K562 (cell line): ENCODE results near the gene LZTFL1. TPM values are rescaled to one million over a fixed set of nuclear protein-coding genes. Genes with fewer than 3 reads are reported as not detected.

Experiments
- ATAC-seq: fragments of 200-7000 bp; cut with Tn5 transposase; 3 replicates; pipeline ENCODE4 v1.9.1; 2020; ENCODE audit warnings: moderate library complexity
- BruUV-seq: library from RNA; stranded (reverse); fragments of 400-500 nt; replicated peaks from 2 replicates; lab custom pipeline; 2021; lab: Mats Ljungman, UMichigan
- CTCF ChIA-PET: fragments of 300-600 bp; formaldehyde crosslinking; extraction: SDS; loops from one replicate; lab custom pipeline; 2021; ENCODE audit warnings: low intra/inter-chr PET ratio; lab: Yijun Ruan, JAX
- POLR2A ChIA-PET: fragments of 300-600, 350-650 bp; sonication (Branson Sonifier 250); formaldehyde crosslinking; extraction: SDS; loops from one replicate; lab custom pipeline; 2021; ENCODE audit warnings: antibody characterized with exemption, inconsistent platforms; lab: Yijun Ruan, JAX
- DNase-seq, 4 experiments: peaks; one replicate each; pipeline versions ENCODE4 v3.0.0 to v3.0.0-alpha.2; 2011 to 2018; ENCODE audit warnings: low spot score in 3 of 4, mixed read lengths in 3 of 4; ENCODE audit errors: extremely low read depth in 1 of 4
- FAIRE-seq: peaks from 2 replicates; lab custom pipeline; 2011; peaks lifted over from hg19 to GRCh38; lab: Jason Lieb, UNC
- H2AFZ ChIP-seq: 2 replicates; pipeline ENCODE4 v1.6.0; 2011; ENCODE audit warnings: low read depth, low read length, control low read depth, inconsistent platforms
- H3K27ac ChIP-seq: fragments of 200-600 bp; 3 replicates; pipeline ENCODE4 v1.8.0; 2011; ENCODE audit warnings: low read depth, mild to moderate bottlenecking, control low read depth, inconsistent platforms, low read length, moderate library complexity, mixed read lengths; ENCODE audit errors: extremely low read depth
- H3K27me3 ChIP-seq, 2 experiments: fragments of 300-600 bp in 1 of 2; 2 replicates in 1 of 2; 3 replicates in 1 of 2; pipeline versions ENCODE4 v1.6.0 to v1.8.0; 2011; ENCODE audit warnings: inconsistent platforms in 2 of 2, low read length in 2 of 2, mild to moderate bottlenecking in 1 of 2, mixed read lengths in 1 of 2, moderate library complexity in 1 of 2; ENCODE audit not compliant: control insufficient read depth in 2 of 2, insufficient read depth in 2 of 2
- H3K36me3 ChIP-seq: fragments of 300-600 bp; 3 replicates; pipeline ENCODE4 v1.8.0; 2011; ENCODE audit warnings: mild to moderate bottlenecking, low read length, inconsistent platforms; ENCODE audit not compliant: control insufficient read depth, insufficient read depth
- H3K4me1 ChIP-seq, 2 experiments: fragments of 200-600 bp in 1 of 2; replicated peaks in 1 of 2; 2 replicates in 1 of 2; 3 replicates in 1 of 2; pipeline versions ENCODE4 v1.5.1 to v1.8.0; 2011; ENCODE audit warnings: inconsistent platforms in 2 of 2, low read length in 2 of 2, mild to moderate bottlenecking in 1 of 2, mixed read lengths in 1 of 2, moderate library complexity in 1 of 2; ENCODE audit not compliant: control insufficient read depth in 2 of 2, insufficient read depth in 2 of 2
- H3K4me2 ChIP-seq: 2 replicates; pipeline ENCODE4 v1.6.1; 2011; ENCODE audit warnings: low read length, control low read depth, inconsistent platforms, mixed read lengths; ENCODE audit not compliant: insufficient read depth
- H3K4me3 ChIP-seq: fragments of 200-600 bp; sonication (generic), shearing (Covaris generic); 2 replicates; pipeline ENCODE4 v1.5.1; 2016; ENCODE audit warnings: control low read depth, inconsistent platforms
- H3K79me2 ChIP-seq: fragments of 200-600 bp; 3 replicates; pipeline ENCODE4 v1.8.0; 2011; ENCODE audit warnings: low read length, inconsistent platforms; ENCODE audit not compliant: control insufficient read depth, insufficient read depth
- H3K9ac ChIP-seq, 2 experiments: 2 replicates each; pipeline versions ENCODE4 v1.6.0 to v1.6.1; 2011; ENCODE audit warnings: low read depth in 2 of 2, low read length in 2 of 2, control low read depth in 1 of 2, inconsistent platforms in 1 of 2, mild to moderate bottlenecking in 1 of 2, mixed read lengths in 1 of 2; ENCODE audit not compliant: insufficient read depth in 1 of 2
- H3K9me1 ChIP-seq: one replicate; pipeline ENCODE4 v1.6.0; 2011; ENCODE audit warnings: inconsistent platforms, mild to moderate bottlenecking, low read length, moderate library complexity; ENCODE audit not compliant: control insufficient read depth, insufficient read depth
- H3K9me3 ChIP-seq: replicated peaks from 2 replicates; pipeline ENCODE4 v1.5.1; 2011; ENCODE audit warnings: low read depth, low read length, inconsistent platforms; ENCODE audit not compliant: control insufficient read depth, insufficient read depth
- H4K20me1 ChIP-seq: replicated peaks from 2 replicates; pipeline ENCODE4 v1.6.1; 2011; ENCODE audit warnings: low read length, inconsistent platforms, mixed read lengths; ENCODE audit not compliant: control insufficient read depth, insufficient read depth
- CBFB ChIP-seq: sonication (generic); formaldehyde crosslinking; IDR thresholded peaks from 2 replicates; pipeline ENCODE4 v1.4.0; 2020; ENCODE audit warnings: mild to moderate bottlenecking, missing genetic modification reagents
- ELF4 ChIP-seq: fragments of 450-650 bp; formaldehyde crosslinking; IDR thresholded peaks from 2 replicates; pipeline ENCODE4 v1.4.0; 2022; ENCODE audit warnings: missing genetic modification characterization
- JUND ChIP-seq, 2 experiments: IDR thresholded peaks; 2 replicates in 1 of 2; 3 replicates in 1 of 2; pipeline ENCODE4 v1.6.1; 2011; ENCODE audit warnings: borderline replicate concordance in 2 of 2, low read depth in 2 of 2, low read length in 2 of 2, improper control_type of control experiment in 1 of 2, missing biosample characterization in 1 of 2, missing genetic modification characterization in 1 of 2, missing genetic modification reagents in 1 of 2
- KLF10 ChIP-seq: fragments of 250-450 bp; sonication (Bioruptor Pico); IDR thresholded peaks from 2 replicates; pipeline ENCODE4 v1.6.1; 2021; ENCODE audit warnings: matching md5 sums
- MCM5 ChIP-seq: fragments of 450-650 bp; IDR thresholded peaks from 2 replicates; pipeline ENCODE4 v1.6.1; 2016; ENCODE audit warnings: low read depth
- MIER1 ChIP-seq: fragments of 450-650 bp; IDR thresholded peaks from 2 replicates; pipeline ENCODE4 v1.6.1; 2016; ENCODE audit warnings: antibody characterized with exemption, mild to moderate bottlenecking, low read depth
- MTA2 ChIP-seq: fragments of 450-650 bp; IDR thresholded peaks from 2 replicates; pipeline ENCODE4 v1.6.1; 2016; ENCODE audit warnings: low read depth
- MTF1 ChIP-seq: fragments of 250-450 bp; sonication (Bioruptor Pico); IDR thresholded peaks from 2 replicates; pipeline ENCODE4 v1.9.0; 2021; ENCODE audit warnings: moderate library complexity, mild to moderate bottlenecking, inconsistent platforms, borderline replicate concordance
- NFYB ChIP-seq: IDR thresholded peaks from 2 replicates; pipeline ENCODE4 v1.6.1; 2011; ENCODE audit warnings: mild to moderate bottlenecking, moderate library complexity; ENCODE audit not compliant: insufficient read length; ENCODE audit errors: extremely low read depth
- POU5F1 ChIP-seq: fragments of 150-350 bp; IDR thresholded peaks from 2 replicates; pipeline ENCODE4 v1.6.1; 2014; ENCODE audit warnings: borderline replicate concordance, low read length, low read depth, mild to moderate bottlenecking; ENCODE audit not compliant: partially characterized antibody
- PURB ChIP-seq: sonication (generic); formaldehyde crosslinking; IDR thresholded peaks from 2 replicates; pipeline ENCODE4 v1.9.0; 2021; ENCODE audit warnings: low read depth, mild to moderate bottlenecking, missing genetic modification reagents
- TGIF2 ChIP-seq: sonication (generic); formaldehyde crosslinking; IDR thresholded peaks from 2 replicates; pipeline ENCODE4 v1.8.1; 2022; ENCODE audit warnings: mild to moderate bottlenecking, missing genetic modification reagents, moderate library complexity
- ZNF253 ChIP-seq: fragments of 250-450 bp; sonication (Bioruptor Pico); conservative IDR thresholded peaks from 2 replicates; pipeline ENCODE4 v1.6.1; 2021; ENCODE audit warnings: mild to moderate bottlenecking
- ZNF311 ChIP-seq: fragments of 250-450 bp; sonication (Bioruptor Pico); IDR thresholded peaks from 2 replicates; pipeline ENCODE4 v1.4.0; 2020; ENCODE audit warnings: mild to moderate bottlenecking, moderate library complexity
- ZNF431 ChIP-seq: sonication (generic); formaldehyde crosslinking; IDR thresholded peaks from 2 replicates; pipeline ENCODE4 v1.8.0; 2022; ENCODE audit warnings: mild to moderate bottlenecking, missing genetic modification reagents
- ZNF655 ChIP-seq: fragments of 250-450 bp; sonication (Bioruptor Pico); IDR thresholded peaks from 2 replicates; pipeline ENCODE4 v1.5.0; 2021
- ZSCAN29 ChIP-seq: fragments of 450-650 bp; IDR thresholded peaks from 2 replicates; pipeline ENCODE4 v1.6.1; 2017
- WGBS: fragments of 100-300 bp; shearing (Covaris generic); methylation state at CpG from one replicate; pipeline ENCODE4 v1.1.6; 2016; ENCODE audit warnings: low coverage, mixed read lengths; ENCODE audit not compliant: insufficient coverage; ENCODE audit errors: missing lambda C conversion rate; 5-methylcytosine and 5-hydroxymethylcytosine counted together
- in situ Hi-C: fragments of 300-500 bp; cut with MboI; formaldehyde crosslinking; loops from 4 replicates; pipeline ENCODE4 v1.15.0; 2018; ENCODE audit warnings: inconsistent platforms, mixed read lengths
- intact Hi-C: fragments of 100-400 bp; cut with micrococcal nuclease; formaldehyde crosslinking; loops from 2 replicates; pipeline ENCODE4 v1.14.2; 2022
- polyA plus RNA-seq, 8 experiments: library from polyadenylated mRNA; depleted of rRNA in 4 of 8; stranded (reverse) in 5 of 8; unstranded in 3 of 8; fragments of >200 nt; fragmentation: Nextera tagmentation in 2 of 8; fragmentation: Illumina TruSeq in 1 of 8; extraction: Ambion mirVana in 2 of 8; extraction: Trizol in 1 of 8; gene quantifications; 2 replicates each; pipeline versions ENCODE4 v1.2.1 to v1.2.3, GENCODE V29; 2011 to 2014; ENCODE audit warnings: inconsistent platforms in 1 of 8, missing spikeins in 1 of 8
- total RNA-seq, 7 experiments: library from RNA; depleted of rRNA in 6 of 7; stranded (reverse); fragments of >200 nt in 6 of 7; fragmentation: Illumina TruSeq in 2 of 7; extraction: Trizol in 2 of 7; gene quantifications; 2 replicates each; pipeline versions ENCODE4 v1.2.1 to v1.2.3, GENCODE V29; 2011 to 2021; ENCODE audit warnings: low replicate concordance in 1 of 7
- TF ChIP-seq, protein P1 (sequence below), 2 experiments: fragments of 450-650 bp; conservative IDR thresholded peaks; 2 replicates each; pipeline ENCODE4 v1.6.1; 2017; ENCODE audit warnings: mild to moderate bottlenecking in 2 of 2, moderate library complexity in 2 of 2
- TF ChIP-seq, protein P2 (sequence below): sonication (generic); formaldehyde crosslinking; IDR thresholded peaks from 2 replicates; pipeline ENCODE4 v1.9.0; 2022; ENCODE audit warnings: mild to moderate bottlenecking, missing genetic modification reagents
- TF ChIP-seq, protein P3 (sequence below): fragments of 250-450 bp; sonication (Bioruptor Pico); IDR thresholded peaks from 2 replicates; pipeline ENCODE4 v1.8.0; 2022; ENCODE audit warnings: moderate library complexity, mild to moderate bottlenecking, inconsistent platforms

LZTFL1 gene
- total and polyA plus RNA-seq, 9 of the 15 experiments (the other 6 are each of a cell fraction or from before 2014, with no cell fraction given): 10.7 to 33.7 (median 15.3) TPM

GRCh38 chr3:45865563-45865962, 23.6 kb upstream of the LZTFL1 start:
- ChIA-PET POLR2A (interaction anchor here (0.7 to 1.1 kb wide), 2 partner anchors 454 to 664 kb away, joined by 3 read pairs; no protein-coding TSS in a partner anchor), CTCF (no interaction called here)
- ATAC-seq (no peak), FAIRE-seq (no peak), DNase-seq (no peak)
- H3K9me3 ChIP-seq: peaks cover 4% of the 10 kb centered on the region
- H2AFZ ChIP-seq: peak overlapping the region; percentile 80
- peaks cover 0 to 11% of the 10 kb centered on the region in 2 experiments; a peak in 2 of 5 replicates for H3K4me1 ChIP-seq
- H3K79me2 ChIP-seq: no peaks in the 10 kb centered on the region
- no peaks in the 10 kb centered on the region for H3K9me1 ChIP-seq
- no peaks in the 10 kb centered on the region for H4K20me1 ChIP-seq
- no peak overlapping the region for H3K27ac ChIP-seq
- no peak overlapping the region for H3K9ac ChIP-seq
- intact Hi-C loops (no loop called here), in situ Hi-C loops (no loop called here)
- BruUV-seq: no TSS peak
- no peak overlapping the region for H3K4me3 ChIP-seq
- no peaks in the 10 kb centered on the region for H3K36me3 ChIP-seq
- TF ChIP-seq, protein P1, sequence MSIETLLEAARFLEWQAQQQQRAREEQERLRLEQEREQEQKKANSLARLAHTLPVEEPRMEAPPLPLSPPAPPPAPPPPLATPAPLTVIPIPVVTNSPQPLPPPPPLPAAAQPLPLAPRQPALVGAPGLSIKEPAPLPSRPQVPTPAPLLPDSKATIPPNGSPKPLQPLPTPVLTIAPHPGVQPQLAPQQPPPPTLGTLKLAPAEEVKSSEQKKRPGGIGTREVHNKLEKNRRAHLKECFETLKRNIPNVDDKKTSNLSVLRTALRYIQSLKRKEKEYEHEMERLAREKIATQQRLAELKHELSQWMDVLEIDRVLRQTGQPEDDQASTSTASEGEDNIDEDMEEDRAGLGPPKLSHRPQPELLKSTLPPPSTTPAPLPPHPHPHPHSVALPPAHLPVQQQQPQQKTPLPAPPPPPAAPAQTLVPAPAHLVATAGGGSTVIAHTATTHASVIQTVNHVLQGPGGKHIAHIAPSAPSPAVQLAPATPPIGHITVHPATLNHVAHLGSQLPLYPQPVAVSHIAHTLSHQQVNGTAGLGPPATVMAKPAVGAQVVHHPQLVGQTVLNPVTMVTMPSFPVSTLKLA (conservative IDR thresholded peaks at IDR 0.05): no peak
- TF ChIP-seq POU5F1 (no peak), KLF10 (CRISPR knock-in tag) (no peak), TGIF2 (no peak), MTA2 (no peak), NFYB (no peak), CBFB (CRISPR knock-in tag) (no peak), ELF4 (CRISPR knock-in tag) (no peak), JUND (IDR thresholded peaks at IDR 0.05; ENCODE audit: borderline replicate concordance, low read depth, low read length) (no peak), JUND (tag; IDR thresholded peaks at IDR 0.05; ENCODE audit: borderline replicate concordance, low read depth, low read length) (no peak), MIER1 (no peak), PURB (CRISPR knock-in tag) (no peak), MCM5 (no peak), ZNF311 (CRISPR knock-in tag) (no peak), ZNF253 (CRISPR knock-in tag) (no peak), ZNF431 (CRISPR knock-in tag) (no peak), ZNF655 (CRISPR knock-in tag) (no peak), ZSCAN29 (no peak), MTF1 (CRISPR knock-in tag) (no peak)
- TF ChIP-seq, protein P2, sequence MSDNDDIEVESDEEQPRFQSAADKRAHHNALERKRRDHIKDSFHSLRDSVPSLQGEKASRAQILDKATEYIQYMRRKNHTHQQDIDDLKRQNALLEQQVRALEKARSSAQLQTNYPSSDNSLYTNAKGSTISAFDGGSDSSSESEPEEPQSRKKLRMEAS: no peak
- TF ChIP-seq, protein P3, sequence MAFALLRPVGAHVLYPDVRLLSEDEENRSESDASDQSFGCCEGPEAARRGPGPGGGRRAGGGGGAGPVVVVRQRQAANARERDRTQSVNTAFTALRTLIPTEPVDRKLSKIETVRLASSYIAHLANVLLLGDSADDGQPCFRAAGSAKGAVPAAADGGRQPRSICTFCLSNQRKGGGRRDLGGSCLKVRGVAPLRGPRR (CRISPR knock-in tag): no peak
- no peak overlapping the region for H3K4me2 ChIP-seq
- peaks cover 2 to 11% of the 10 kb centered on the region in 2 experiments; a peak in 3 of 5 replicates for H3K27me3 ChIP-seq
- 6% methylated on average over 6 of the region's 6 CpGs for WGBS
